Measurements from ENCODE around the gene ARRDC1.

Gene ARRDC1

DNA sequence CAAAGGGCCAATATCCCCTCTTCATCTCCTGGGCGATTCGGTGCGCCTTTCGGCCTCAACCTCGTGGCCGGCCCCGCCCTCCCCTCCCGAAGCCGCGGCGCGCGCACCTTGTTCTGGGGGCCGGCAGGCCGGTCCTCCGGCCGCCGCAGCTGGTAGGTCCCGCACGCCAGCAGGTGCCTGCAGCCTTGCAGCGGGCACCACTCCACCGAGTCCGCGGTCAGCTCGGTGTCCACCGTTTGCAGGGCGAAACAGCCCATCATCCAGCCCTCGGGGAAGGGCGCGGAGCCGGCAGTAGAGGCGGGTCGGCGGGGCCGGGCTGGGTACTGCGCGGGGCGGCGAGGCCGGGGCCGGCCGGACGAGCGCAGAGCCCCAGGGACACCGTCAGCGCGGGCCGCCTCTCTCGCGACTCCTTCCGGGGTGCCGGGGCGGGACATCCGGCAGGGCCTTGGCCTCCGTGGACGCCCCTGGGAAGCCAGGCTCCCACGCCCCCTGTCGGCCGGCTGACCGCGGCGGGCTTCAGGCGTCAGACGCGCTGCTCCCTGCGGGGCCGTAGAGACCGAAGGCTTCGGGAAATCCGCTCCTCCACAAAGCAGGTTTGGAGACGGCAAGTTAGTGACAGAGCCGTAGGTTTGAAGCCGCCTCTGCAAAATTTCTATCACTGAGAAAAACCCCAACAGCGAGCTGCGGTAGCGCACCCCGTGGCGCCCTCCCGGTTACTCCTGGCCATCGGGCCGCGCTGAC is 26.8 kb upstream of the ARRDC1 start, which contains the start of gene DPH7:
DPH7 (minus strand) TSS at position 408 of the 741 bp plus-strand sequence; CDS start at position 260, 148 bp downstream.
- peak; percentile 98 for DNase-seq
- no peaks in the 10 kb centered on the region for H3K9me3 Mint-ChIP-seq
- H3K36me3 Mint-ChIP-seq (ENCODE audit: low read depth) = peaks cover 46% of the 10 kb centered on the region
- TF ChIP-seq, protein P1, sequence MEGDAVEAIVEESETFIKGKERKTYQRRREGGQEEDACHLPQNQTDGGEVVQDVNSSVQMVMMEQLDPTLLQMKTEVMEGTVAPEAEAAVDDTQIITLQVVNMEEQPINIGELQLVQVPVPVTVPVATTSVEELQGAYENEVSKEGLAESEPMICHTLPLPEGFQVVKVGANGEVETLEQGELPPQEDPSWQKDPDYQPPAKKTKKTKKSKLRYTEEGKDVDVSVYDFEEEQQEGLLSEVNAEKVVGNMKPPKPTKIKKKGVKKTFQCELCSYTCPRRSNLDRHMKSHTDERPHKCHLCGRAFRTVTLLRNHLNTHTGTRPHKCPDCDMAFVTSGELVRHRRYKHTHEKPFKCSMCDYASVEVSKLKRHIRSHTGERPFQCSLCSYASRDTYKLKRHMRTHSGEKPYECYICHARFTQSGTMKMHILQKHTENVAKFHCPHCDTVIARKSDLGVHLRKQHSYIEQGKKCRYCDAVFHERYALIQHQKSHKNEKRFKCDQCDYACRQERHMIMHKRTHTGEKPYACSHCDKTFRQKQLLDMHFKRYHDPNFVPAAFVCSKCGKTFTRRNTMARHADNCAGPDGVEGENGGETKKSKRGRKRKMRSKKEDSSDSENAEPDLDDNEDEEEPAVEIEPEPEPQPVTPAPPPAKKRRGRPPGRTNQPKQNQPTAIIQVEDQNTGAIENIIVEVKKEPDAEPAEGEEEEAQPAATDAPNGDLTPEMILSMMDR (IDR thresholded peaks at IDR 0.05) = peak; percentile 82
- peak within 1 kb of the TSS; percentile 89 for H3K4me3 Mint-ChIP-seq
- H3K4me1 Mint-ChIP-seq = peaks cover 24% of the 10 kb centered on the region
- no peaks in the 10 kb centered on the region for H3K27me3 Mint-ChIP-seq (ENCODE audit: low read depth, poor library complexity)
- peak within 1 kb of the TSS; percentile 78 for H3K27ac Mint-ChIP-seq

DNA sequence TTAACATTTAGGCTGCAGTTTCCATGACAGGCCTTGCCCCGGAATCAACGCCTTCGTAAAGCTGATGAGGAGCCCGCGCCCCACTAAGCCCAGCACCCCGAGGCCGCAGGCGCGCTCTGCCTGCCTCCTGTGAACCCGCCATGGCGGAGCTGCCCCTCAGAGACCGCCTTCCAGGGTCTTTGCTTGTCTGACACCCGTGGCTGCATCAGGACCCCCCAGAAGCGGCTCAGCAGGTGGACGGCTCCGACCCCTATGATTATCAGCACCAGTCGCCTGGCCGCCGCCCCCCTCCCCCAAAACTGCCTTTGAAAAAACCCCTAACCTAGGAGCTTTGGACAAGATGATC is 26.3 kb upstream of the ARRDC1 start:
- H3K9me3 Mint-ChIP-seq = no peaks in the 10 kb centered on the region
- peaks cover 24% of the 10 kb centered on the region for H3K4me1 Mint-ChIP-seq
- peaks cover 42% of the 10 kb centered on the region for H3K36me3 Mint-ChIP-seq (ENCODE audit: low read depth)
- TF ChIP-seq, protein P1 (IDR thresholded peaks at IDR 0.05) = no peak
- H3K4me3 Mint-ChIP-seq = peak overlapping the region; percentile 89
- no peaks in the 10 kb centered on the region for H3K27me3 Mint-ChIP-seq (ENCODE audit: low read depth, poor library complexity)
- no peak overlapping the region for H3K27ac Mint-ChIP-seq
- DNase-seq = no peak

DNA sequence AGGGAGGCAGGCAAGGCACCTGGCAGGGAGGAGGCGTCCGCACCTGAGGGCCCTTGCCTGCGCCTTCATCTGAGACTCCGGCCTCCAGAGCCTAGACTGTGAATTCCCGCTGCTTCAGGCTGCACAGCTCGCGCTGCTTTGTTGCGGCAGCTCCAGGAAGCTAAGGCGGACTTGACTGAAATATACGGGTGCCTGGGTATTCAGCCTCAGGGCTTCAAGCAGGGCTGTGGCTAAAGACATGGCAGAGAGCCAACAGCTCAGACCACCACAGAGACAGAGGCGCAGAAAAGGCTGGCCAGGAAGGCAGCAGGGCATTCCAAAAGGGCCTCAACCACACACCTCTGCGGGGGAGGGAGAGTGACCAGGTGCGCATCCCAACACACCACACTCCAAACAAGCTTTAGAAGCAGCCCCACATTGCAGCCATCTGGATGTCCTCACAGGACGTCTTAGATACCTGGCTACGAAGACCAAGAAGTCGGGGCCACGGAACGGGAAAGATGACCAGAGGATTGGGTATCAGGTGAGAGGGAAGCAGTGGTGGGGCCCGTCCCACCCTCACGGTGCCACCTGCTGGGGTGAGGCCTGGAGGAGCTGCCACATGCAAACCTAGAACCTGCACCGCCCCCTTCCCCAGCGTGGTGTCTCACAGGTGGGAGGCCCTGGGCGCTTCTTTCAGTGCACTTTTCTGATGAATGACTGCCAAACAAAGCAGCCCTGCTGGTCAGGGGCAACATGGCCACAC is 25.1 kb upstream of the ARRDC1 start:
- Mint-ChIP-seq H3K36me3 (ENCODE audit: low read depth) (peaks cover 30% of the 10 kb centered on the region), H3K9me3 (no peaks in the 10 kb centered on the region), H3K4me1 (peaks cover 24% of the 10 kb centered on the region), H3K27me3 (ENCODE audit: low read depth, poor library complexity) (no peaks in the 10 kb centered on the region), H3K27ac (no peak overlapping the region), H3K4me3 (no peak overlapping the region)
- no peak for DNase-seq
- TF ChIP-seq, protein P1 (IDR thresholded peaks at IDR 0.05) = no peak

DNA sequence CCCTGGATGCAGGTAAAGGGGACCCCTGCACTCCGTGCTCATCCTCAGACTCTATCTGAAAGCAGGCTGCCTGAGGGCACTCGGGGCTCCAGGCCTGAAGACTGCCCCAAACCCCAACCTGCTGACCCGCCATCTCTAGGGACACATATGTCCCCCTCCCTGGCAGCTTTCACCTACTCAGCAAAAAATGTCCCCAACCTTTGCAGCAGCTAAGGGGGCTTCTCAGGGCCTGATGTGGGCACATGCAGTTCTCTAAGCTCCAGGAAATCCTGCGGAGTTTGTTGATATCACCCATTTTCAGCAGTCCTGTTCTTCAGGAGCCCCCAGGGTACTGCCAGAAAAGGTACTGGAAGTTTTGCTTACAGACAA is 24.5 kb upstream of the ARRDC1 start:
- no peaks in the 10 kb centered on the region for H3K27me3 Mint-ChIP-seq (ENCODE audit: low read depth, poor library complexity)
- peaks cover 28% of the 10 kb centered on the region for H3K36me3 Mint-ChIP-seq (ENCODE audit: low read depth)
- TF ChIP-seq, protein P1 (IDR thresholded peaks at IDR 0.05) = no peak
- DNase-seq = no peak
- H3K27ac Mint-ChIP-seq = no peak overlapping the region
- H3K9me3 Mint-ChIP-seq = no peaks in the 10 kb centered on the region
- H3K4me3 Mint-ChIP-seq = no peak overlapping the region
- H3K4me1 Mint-ChIP-seq = peaks cover 19% of the 10 kb centered on the region

DNA sequence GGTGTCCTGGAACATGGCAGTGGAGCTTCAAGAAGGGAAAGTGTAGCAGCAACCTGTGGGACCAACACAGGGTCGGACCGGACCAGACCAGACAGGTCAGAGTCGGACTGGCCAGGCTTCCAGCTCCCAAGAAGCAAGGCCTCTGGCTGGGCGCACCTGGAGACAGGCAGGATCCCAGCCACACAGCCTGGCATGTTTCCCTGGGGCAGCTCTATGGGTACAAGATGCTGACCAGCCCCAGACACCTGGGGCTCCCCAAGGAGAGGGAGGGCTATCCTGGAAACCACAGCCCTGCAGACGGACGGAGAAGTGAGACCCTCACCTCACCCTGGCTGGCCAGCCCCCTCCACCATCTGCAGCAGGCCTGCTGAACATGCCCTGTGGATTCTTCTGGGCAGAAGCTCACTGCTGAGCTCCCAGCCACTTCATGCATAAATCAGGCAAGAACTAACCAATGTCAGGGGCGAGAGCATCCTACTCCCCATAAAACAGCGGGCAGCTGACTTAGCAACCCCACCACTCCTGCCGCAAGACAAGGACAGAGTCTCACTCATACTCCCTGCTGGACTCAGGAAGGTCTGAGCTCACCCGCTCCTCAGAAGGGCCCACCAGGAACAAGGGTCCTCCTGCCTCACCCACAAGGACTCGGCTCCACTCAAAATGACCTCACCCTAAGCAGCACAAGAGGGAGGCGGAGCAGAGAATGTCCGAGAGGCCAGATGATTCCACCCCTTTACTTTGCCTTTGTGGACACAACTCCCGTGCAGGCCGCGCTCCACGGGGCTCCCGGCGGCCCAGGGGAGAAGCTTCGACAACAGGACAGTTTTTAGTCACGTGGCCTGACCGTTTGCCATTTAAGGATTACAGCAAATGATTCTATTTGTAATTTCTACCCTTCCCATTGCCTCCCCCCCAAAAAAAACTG is 23.9 kb upstream of the ARRDC1 start:
- Mint-ChIP-seq H3K9me3 (no peaks in the 10 kb centered on the region), H3K36me3 (ENCODE audit: low read depth) (peaks cover 29% of the 10 kb centered on the region), H3K27me3 (ENCODE audit: low read depth, poor library complexity) (no peaks in the 10 kb centered on the region), H3K27ac (no peak overlapping the region), H3K4me1 (peaks cover 13% of the 10 kb centered on the region), H3K4me3 (no peak overlapping the region)
- TF ChIP-seq, protein P1 (IDR thresholded peaks at IDR 0.05) = no peak
- no peak for DNase-seq

Data from nephron progenitor cell (in vitro differentiated cells).